Adipocyte (in vitro differentiated cells): ENCODE measurements around the gene USP17L18.
"Not testable (repeated sequence)": the region's sequence is repeated elsewhere in the genome, so short reads cannot be mapped to it uniquely, and the experiment has no call there.

Experiments used
- DNase-seq: peaks from one replicate; pipeline ENCODE4 v3.0.0-alpha.2; 2015; ENCODE audit warnings: low read depth
- H3K27me3 ChIP-seq: replicated peaks from 2 replicates; pipeline ENCODE4 v1.7.0; 2013; ENCODE audit warnings: mild to moderate bottlenecking, low read length, moderate library complexity; ENCODE audit not compliant: control insufficient read depth, insufficient read depth
- H3K36me3 ChIP-seq: 2 replicates; pipeline ENCODE4 v1.7.0; 2013; ENCODE audit warnings: low read length, mild to moderate bottlenecking, moderate library complexity; ENCODE audit not compliant: control insufficient read depth, insufficient read depth, severe bottlenecking
- H3K4me1 ChIP-seq: 2 replicates; pipeline ENCODE4 v1.7.0; 2013; ENCODE audit warnings: mild to moderate bottlenecking, low read length, moderate library complexity; ENCODE audit not compliant: control insufficient read depth, insufficient read depth
- H3K4me3 ChIP-seq: 2 replicates; pipeline ENCODE4 v1.7.0; 2013; ENCODE audit warnings: mild to moderate bottlenecking, low read length, moderate library complexity
- H3K9ac ChIP-seq: 2 replicates; pipeline ENCODE4 v1.7.0; 2013; ENCODE audit warnings: mild to moderate bottlenecking, low read length, moderate library complexity
- H3K9me3 ChIP-seq: 2 replicates; pipeline ENCODE4 v1.7.0; 2013; ENCODE audit warnings: mild to moderate bottlenecking, low read length, moderate library complexity; ENCODE audit not compliant: control insufficient read depth

Gene USP17L18

DNA sequence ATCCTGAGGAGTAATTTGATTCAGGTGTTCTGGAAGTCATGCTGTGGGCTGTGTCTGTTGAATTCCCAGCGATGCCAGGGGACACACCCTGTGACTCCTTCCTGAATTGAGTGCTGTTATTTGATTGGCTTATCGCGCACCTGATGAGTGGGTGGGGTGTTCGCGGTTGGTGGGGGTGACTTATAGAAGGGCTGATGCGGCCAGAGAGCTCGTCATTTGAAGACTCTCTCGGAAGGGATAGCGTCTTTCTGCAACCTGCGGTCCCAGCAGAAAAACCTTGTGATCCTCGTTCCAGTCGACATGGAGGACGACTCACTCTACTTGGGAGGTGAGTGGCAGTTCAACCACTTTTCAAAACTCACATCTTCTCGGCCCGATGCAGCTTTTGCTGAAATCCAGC lies 9.4 kb downstream of the USP17L18 start, which contains the start of gene USP17L20:
USP17L20 (plus strand) TSS at position 301 of the 400 bp plus-strand sequence; CDS start at position 301, 0 bp downstream.
- H3K4me1 ChIP-seq, H3K36me3 ChIP-seq, H3K4me3 ChIP-seq, H3K9me3 ChIP-seq, DNase-seq, H3K27me3 ChIP-seq, H3K9ac ChIP-seq: not testable (repeated sequence)

DNA sequence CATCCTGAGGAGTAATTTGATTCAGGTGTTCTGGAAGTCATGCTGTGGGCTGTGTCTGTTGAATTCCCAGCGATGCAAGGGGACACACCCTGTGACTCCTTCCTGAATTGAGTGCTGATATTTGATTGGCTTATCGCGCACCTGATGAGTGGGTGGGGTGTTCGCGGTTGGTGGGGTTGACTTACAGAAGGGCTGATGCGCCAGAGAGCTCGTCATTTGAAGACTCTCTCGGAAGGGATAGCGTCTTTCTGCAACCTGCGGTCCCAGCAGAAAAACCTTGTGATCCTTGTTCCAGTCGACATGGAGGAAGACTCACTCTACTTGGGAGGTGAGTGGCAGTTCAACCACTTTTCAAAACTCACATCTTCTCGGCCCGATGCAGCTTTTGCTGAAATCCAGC lies 14.1 kb downstream of the USP17L18 start, which contains the start of gene USP17L21:
USP17L21 (plus strand) TSS at position 301 of the 400 bp plus-strand sequence; CDS start at position 301, 0 bp downstream.
- DNase-seq, H3K27me3 ChIP-seq, H3K36me3 ChIP-seq, H3K4me3 ChIP-seq, H3K4me1 ChIP-seq, H3K9ac ChIP-seq, H3K9me3 ChIP-seq: not testable (repeated sequence)

GRCh38 chr4:9267319-9267718 lies 18.9 kb downstream of the USP17L18 start, which contains the start of gene USP17L22:
Gene USP17L22 (plus strand): TSS chr4:9267619. CDS start chr4:9267619, 0 bp downstream.
- not testable (repeated sequence) for H3K9me3 ChIP-seq, H3K4me3 ChIP-seq, H3K9ac ChIP-seq, DNase-seq, H3K4me1 ChIP-seq, H3K36me3 ChIP-seq, H3K27me3 ChIP-seq

DNA sequence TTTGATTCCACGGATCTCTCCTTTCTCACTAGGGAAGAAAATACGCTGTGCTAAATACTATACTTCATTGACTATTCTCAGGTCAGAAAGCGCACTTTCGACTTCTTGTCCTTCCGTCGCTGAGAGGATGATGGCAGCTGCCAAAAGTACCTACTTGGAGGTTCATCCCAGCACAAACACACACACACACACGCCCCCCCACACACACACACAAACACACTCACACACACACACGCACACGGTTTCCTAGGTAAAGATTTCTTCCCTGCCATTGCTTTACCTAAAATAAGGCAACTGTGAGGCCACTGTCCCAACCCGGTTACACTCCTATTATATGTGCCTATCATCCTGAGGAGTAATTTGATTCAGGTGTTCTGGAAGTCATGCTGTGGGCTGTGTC lies 23.3 kb downstream of the USP17L18 start:
- H3K9ac ChIP-seq, H3K36me3 ChIP-seq, DNase-seq, H3K9me3 ChIP-seq, H3K4me3 ChIP-seq, H3K27me3 ChIP-seq, H3K4me1 ChIP-seq: not testable (repeated sequence)
